ENCODE results near the gene ULBP2.
A peak's percentile ranks its signal among the peaks of the same experiment; 100 is the strongest.
"Not testable (repeated sequence)": the region's sequence is repeated elsewhere in the genome, so short reads cannot be mapped to it uniquely, and the experiment has no call there.

Gene ULBP2

DNA sequence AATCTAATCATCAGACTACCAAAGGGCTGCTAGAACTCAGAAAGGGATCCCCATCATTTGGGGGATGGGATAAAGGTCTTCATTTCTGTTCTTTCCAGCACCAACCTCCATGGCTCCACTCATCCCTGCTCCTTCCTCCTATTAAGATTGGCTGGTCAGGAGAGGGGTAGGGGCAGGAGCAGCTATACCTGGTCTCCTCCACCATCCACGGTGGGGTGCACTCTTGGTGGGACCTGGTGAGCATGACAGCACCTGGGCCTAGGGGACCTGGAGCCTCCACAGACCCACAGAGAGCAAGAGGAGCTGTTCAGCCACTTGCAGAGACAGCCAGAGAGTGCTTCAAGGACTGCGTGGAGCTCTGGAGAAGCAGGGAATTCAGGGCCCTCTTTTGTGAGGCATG lies 6.1 kb upstream of the ULBP2 start:
- CTCF ChIA-PET: interaction anchor here (1.2 to 2.5 kb wide), 5 partner anchors 11 to 460 kb away, joined by 4 to 22 read pairs (median 5); no protein-coding TSS in a partner anchor
- DNase-seq (ENCODE audit: extremely low spot score): no peak
- TF ChIP-seq, protein P1, sequence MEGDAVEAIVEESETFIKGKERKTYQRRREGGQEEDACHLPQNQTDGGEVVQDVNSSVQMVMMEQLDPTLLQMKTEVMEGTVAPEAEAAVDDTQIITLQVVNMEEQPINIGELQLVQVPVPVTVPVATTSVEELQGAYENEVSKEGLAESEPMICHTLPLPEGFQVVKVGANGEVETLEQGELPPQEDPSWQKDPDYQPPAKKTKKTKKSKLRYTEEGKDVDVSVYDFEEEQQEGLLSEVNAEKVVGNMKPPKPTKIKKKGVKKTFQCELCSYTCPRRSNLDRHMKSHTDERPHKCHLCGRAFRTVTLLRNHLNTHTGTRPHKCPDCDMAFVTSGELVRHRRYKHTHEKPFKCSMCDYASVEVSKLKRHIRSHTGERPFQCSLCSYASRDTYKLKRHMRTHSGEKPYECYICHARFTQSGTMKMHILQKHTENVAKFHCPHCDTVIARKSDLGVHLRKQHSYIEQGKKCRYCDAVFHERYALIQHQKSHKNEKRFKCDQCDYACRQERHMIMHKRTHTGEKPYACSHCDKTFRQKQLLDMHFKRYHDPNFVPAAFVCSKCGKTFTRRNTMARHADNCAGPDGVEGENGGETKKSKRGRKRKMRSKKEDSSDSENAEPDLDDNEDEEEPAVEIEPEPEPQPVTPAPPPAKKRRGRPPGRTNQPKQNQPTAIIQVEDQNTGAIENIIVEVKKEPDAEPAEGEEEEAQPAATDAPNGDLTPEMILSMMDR (IDR thresholded peaks at IDR 0.05; ENCODE audit: control extremely low read depth, extremely low read depth, low read depth, missing control alignments): no peak
- POLR2A ChIA-PET: no interaction called here

DNA sequence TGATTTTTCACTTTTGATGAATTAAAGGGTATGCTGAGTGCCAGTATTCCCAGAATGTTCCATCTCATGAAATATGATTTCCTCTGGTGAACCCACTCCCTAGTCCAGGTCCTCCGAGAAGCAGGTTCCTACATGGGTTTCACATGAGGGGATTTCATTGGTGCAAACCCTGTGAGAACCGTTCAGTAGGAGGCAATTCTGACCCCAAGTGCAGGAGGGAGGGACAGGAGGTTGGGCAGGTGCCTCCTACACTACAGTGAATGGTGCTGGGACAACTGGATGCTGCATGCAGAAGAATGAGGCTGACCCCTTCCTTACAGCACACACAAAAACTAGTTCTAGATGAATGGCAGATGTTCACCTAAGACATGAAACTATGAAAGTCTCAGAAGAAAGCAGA lies 5.1 kb upstream of the ULBP2 start:
- TF ChIP-seq, protein P1 (IDR thresholded peaks at IDR 0.05; ENCODE audit: control extremely low read depth, extremely low read depth, low read depth, missing control alignments): no peak
- no peak for DNase-seq (ENCODE audit: extremely low spot score)
- POLR2A ChIA-PET: no interaction called here
- CTCF ChIA-PET: interaction anchor here (2.5 kb wide), 1 partner anchor 80 kb away, joined by 22 read pairs; no protein-coding TSS in a partner anchor

DNA sequence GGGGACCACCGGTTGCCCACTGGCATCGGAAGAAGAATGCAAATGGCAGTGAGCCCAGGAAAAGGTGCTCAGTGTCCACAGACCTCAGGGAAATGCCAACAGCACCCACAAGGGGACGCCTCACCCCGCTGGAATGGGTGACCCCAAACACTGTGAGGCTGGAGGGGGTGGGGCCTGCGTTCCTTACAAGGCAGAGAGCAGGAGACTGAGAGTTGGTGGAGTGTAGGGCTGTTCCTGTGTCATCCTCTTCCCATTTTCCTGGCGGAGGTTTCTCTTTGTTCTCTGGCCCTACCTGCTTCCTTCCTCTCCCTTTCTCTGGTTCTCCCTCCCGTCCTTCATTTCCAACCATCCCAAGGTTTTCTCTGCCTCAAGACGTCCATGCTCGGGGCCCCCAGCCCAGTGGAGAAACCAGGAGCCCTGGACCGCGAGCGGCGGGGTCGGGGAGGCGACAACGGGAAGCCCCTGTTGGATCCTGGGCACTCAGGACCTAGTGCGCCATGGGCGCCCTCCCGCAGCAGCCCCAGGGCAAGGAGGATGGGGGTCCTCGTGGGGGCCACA lies 3.7 kb upstream of the ULBP2 start:
- not testable (repeated sequence) for DNase-seq (ENCODE audit: extremely low spot score)
- CTCF ChIA-PET: interaction anchor here (1.2 kb wide), 1 partner anchor 79 kb away, joined by 4 read pairs; no protein-coding TSS in a partner anchor

DNA sequence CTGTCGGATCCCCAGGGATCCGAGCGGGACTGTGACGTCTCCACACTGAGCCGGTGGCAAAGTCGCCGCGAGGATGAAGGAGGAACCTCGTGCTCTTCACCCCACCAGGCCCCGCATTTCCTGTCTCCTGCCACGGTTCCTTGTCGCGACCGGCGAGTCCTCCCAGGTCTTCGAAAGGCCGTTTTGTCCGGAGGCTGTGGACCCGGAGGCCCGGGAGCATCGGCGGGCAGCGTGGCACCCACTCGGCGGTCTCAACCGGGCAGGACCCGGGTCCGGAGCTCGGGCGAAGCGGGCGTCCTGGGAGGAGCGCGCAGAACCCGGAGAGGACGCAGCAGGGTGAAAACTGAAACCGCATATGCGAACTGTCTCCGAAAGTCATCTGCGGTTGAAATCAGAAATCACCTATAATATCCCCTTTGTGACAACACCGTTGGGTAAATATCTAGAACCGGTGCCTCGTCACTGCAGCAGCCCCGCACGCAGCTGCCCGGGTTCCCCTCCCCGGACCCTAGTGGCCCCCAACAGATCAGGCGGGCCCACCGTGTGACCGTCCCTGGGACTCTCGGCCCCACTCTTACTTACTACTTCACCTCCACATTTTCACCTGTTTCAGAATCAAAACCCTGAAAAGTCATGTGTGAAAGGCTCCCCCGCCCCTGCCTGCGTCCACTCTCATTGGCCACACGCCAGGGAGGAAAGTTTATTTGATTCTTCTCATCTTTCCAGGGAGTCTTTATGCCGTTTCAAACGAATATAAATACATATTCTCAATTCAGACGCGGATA lies 3.1 kb upstream of the ULBP2 start:
- TF ChIP-seq, protein P1 (IDR thresholded peaks at IDR 0.05; ENCODE audit: control extremely low read depth, extremely low read depth, low read depth, missing control alignments): no peak
- DNase-seq (ENCODE audit: extremely low spot score): peak; percentile 79
- ChIA-PET CTCF (interaction anchor here (1.2 kb wide), 1 partner anchor 78 kb away, joined by 4 read pairs; no protein-coding TSS in a partner anchor), POLR2A (no interaction called here)

More for the DNA sequence above, 3.7 kb upstream of the ULBP2 start:
- POLR2A ChIA-PET: not testable (repeated sequence)

DNA sequence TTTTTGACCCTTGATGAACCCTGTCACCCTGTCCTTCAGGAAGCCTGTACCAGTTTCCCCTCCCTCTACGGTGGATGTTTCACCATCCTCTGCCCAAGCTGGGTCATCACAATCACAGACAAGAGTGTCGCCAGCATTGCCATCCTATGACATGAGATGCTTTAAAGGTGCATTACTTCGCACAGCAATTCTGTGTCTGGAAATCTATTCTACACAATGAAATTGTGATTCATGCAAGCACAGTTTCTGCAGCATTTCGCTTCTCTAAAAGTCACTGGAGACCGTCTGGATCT lies 2.5 kb upstream of the ULBP2 start:
- TF ChIP-seq, protein P1 (IDR thresholded peaks at IDR 0.05; ENCODE audit: control extremely low read depth, extremely low read depth, low read depth, missing control alignments): no peak
- DNase-seq (ENCODE audit: extremely low spot score): no peak
- ChIA-PET CTCF (interaction anchor here (1.2 kb wide), 1 partner anchor 78 kb away, joined by 4 read pairs; no protein-coding TSS in a partner anchor), POLR2A (no interaction called here)

DNA sequence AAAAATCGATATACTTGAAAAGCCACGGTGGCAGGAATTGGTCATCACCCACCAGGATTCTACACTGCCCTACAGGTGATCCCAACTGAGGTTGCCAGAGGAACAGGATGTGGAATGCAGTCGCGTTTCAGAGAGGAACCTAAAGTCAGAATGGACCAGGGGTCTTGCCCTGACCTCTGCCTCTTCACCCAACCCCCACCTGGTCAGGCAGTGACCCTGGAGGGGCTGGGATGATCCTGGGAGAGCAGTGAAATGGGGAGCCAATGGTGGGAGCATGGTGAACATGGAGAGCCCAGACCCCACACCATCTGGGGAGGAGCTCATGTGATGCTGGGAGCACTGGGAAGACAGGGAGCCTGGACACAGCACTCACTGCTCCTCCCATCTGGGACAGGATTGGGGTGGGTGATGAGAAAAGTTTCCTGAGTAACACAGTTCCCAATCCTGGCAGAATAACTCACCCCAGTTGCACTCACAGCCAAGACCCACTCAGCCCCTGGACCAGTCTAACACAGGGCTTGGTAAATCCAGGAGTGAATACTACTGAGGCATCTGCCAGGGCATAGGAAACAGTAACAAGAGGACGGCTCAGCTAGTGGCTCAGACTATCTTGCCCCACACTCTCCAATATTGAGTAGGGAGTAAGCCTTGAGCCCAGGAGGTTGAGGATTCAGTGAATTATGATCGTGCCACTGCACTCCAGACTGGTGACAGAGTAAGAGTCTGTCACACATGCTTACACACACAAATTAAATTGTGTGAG lies 1.7 kb upstream of the ULBP2 start:
- POLR2A ChIA-PET: no interaction called here
- CTCF ChIA-PET: interaction anchor here (0.8 to 1.0 kb wide), 2 partner anchors 12 to 76 kb away, joined by 3 read pairs; no protein-coding TSS in a partner anchor
- TF ChIP-seq, protein P1 (IDR thresholded peaks at IDR 0.05; ENCODE audit: control extremely low read depth, extremely low read depth, low read depth, missing control alignments): no peak

More for the DNA sequence above, 1.7 kb upstream of the ULBP2 start:
- DNase-seq (ENCODE audit: extremely low spot score): no peak
